HG02885 (cell line): ENCODE measurements around the gene GARIN5A.
A peak's percentile ranks its signal among the peaks of the same experiment; 100 is the strongest.

Experiments used
- ATAC-seq: cut with Tn5 transposase; IDR thresholded peaks from one replicate; pipeline ENCODE4 v1.9.1; 2021; ENCODE audit warnings: mild to moderate bottlenecking; ENCODE audit not compliant: unreplicated experiment, poor library complexity

The GARIN5A gene

GRCh38 chr19:50467566-50467965, 9.1 kb downstream of the GARIN5A start:
- ATAC-seq: no peak

DNA sequence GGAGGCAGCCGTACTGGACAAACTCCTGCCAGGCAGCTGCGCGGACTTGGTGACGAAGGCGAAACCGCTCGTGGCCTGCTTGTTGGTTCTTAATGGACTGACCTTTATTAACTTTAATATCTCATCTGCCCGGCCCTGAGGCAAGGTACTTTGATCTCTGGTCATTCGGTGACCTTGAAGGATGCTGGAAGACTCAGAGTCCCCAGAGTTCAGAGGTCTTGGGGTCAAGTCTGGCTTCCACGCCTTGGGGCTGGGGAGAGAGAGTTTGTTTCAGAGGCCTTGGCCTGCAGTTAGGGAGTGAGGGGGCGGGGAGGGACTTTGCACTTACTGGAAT, 10.0 kb downstream of the GARIN5A start:
- ATAC-seq: no peak

- ATAC-seq: no peak
These were observed 10.5 kb downstream of the GARIN5A start for GRCh38 chr19:50465986-50466705.

DNA sequence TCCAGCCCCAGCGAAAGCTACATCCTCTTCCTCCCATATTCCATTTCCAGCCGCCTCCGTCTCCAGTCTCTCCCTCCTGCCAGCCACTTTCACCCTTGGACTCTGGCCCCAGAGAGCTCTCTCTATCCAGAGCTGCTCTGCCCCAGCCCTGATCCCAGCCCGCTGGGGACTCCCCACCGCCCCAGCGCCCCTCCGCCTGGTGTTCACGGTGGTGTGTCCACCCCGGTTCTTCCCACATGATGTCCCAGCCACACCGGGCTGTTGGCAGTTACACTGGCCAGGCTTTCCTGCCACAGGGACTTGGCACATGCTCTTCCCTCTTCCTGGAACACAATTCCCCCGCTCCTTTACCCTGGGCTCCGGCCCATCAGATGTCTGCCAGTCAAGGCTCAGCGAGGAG, 11.6 kb downstream of the GARIN5A start:
- ATAC-seq: no peak

DNA sequence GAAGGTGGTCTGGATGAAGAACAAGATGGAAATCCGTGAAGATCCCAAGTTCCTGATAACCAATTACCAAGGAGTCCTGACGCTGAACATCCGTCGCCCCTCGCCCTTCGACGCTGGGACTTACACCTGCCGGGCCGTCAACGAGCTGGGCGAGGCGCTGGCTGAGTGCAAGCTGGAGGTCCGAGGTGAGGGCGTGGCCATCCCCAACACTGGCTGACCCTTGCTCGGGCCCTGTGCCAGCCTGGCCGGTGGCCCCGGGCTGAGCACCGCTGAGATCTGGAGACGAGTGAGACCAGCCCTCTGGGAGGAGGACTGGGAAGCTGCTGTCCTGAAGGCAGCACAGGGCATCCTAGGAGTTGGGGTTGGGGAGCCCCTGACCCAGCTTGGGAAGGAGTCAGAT, 12.3 kb downstream of the GARIN5A start:
- no peak for ATAC-seq

GRCh38 chr19:50462970-50463369, 13.7 kb downstream of the GARIN5A start:
- ATAC-seq: no peak

DNA sequence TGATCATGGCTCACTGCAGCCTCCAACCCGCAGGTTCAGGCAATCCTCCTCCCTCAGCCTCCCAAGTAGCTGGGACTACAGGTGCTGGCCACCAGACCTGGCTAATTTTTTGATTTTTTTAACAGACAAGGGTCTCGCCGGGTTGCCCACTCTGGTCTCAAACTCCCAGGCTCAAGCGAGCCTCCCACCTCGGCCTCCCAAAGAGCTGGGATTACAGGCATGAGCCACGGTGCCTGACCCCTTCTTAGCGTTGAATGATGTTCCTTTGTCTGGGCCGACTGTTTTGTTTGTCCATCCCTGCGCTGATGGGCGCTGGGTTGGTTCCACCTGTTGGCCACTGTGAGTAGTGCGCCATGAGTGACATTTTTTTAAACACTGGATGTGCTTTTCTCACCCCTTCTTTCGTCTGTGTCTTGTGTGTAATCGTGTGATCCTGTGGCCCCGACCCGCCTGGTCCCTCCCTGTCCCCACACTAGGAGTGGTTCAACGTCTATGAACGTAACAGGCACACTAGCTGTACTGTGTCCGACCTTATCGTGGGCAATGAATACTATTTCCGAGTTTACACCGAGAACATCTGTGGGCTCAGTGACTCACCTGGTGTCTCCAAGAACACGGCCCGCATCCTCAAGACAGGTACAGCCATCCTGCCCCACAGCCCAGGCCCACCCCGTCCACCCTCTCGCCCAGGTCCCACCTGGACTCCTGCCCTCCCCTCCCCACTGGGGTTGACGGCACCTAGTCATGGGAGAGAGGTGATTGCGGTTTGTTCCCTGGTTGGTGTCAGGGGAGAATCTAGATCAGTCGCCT, 15.4 kb downstream of the GARIN5A start:
- no peak for ATAC-seq

GRCh38 chr19:50460161-50460765, 16.4 kb downstream of the GARIN5A start:
- ATAC-seq: peak; percentile 53

GRCh38 chr19:50459638-50460037, 17.0 kb downstream of the GARIN5A start:
- no peak for ATAC-seq

GRCh38 chr19:50459067-50459456, 17.6 kb downstream of the GARIN5A start:
- no peak for ATAC-seq

- no peak for ATAC-seq
These were observed 18.1 kb downstream of the GARIN5A start for GRCh38 chr19:50458396-50459066.

DNA sequence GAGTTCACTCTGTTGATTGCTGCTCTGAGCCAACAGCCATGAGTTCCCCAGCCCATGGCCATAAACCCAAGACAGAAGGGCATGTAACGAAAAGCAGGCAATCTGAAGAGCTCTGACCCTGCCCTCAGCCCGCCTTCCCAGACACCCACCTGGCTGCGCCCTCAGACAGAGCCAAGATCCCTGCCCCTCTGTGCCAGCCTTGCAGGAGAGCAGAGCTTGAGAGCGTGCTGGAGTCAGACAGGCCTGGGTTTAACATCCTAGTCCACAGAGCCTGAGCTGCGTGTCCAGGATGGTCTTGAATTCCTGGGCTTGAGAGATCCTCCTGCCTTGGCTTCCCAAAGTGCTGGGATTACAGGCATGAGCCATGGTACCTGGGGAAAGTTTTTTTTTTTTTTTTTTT, 19.3 kb downstream of the GARIN5A start:
- no peak for ATAC-seq

GRCh38 chr19:50455992-50456391, 20.7 kb downstream of the GARIN5A start:
- no peak for ATAC-seq

- ATAC-seq: no peak
These were observed 23.4 kb downstream of the GARIN5A start for GRCh38 chr19:50453243-50453642.

GRCh38 chr19:50451223-50451534, 25.5 kb downstream of the GARIN5A start:
- ATAC-seq: no peak

GRCh38 chr19:50450369-50451222, 26.1 kb downstream of the GARIN5A start:
- ATAC-seq: no peak

GRCh38 chr19:50449236-50449899, 27.3 kb downstream of the GARIN5A start:
- no peak for ATAC-seq

GRCh38 chr19:50447750-50448149, 28.9 kb downstream of the GARIN5A start:
- ATAC-seq: no peak

DNA sequence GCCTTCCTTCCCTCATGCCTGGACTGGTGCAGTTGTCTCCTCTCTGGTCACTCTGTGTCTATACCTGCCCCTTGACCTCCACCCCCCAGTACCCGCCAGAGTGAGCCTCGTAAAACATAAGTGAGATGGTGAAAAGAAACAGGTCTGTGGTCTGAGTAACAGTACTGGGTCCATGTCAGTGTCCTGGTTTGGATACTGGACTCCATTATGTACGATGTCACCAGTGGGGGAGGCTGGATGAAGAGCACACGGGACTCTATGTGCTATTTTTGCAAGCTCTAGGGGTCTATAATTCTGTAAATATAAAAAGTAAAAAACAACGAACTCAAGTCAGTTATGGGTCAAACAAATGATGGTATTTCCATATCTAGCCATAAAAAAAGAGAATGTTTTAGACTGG, 29.6 kb downstream of the GARIN5A start:
- ATAC-seq: no peak

DNA sequence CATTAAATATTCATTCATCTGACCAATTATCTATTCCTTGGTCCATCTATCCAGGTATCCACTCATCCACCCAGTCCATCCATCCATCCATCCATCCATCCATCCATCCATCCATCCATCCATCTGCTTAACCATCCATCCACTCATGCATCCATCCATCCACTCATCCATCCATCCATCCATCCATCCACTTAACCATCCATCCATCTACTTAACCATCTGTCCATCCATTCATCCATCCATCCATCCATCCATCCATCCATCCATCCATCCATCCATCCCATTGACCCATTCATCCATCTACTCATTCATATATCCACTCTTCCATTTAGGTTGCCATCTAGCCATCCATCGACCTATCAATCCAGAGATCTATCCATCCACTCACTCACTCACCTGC, 32.6 kb downstream of the GARIN5A start:
- ATAC-seq: no peak
